GM19240 (cell line): Measurements from ENCODE around the gene NFKB1.

ENCODE experiments used
- DNase-seq: peaks from one replicate; pipeline ENCODE4 v3.0.0; 2011; ENCODE audit warnings: low spot score; ENCODE audit not compliant: insufficient read length

Gene NFKB1

DNA sequence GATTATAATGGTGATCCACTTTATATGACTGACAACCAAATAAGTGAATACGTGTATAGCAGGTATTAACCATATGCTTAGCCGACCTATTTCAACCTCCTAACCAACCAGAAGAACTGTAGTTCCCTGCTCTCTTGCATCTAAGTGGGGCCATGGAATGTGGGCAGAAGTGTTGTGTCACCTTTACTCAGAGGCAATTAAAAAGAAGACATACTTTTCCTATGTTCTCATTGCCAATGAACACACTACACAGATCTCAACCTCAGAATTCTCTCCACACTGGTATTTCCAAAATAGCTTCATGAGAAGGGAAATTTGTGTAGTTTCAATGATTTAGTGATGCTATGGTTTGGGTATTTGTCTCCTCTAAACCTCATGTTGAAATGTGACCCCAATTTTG, 3.2 kb upstream of the NFKB1 start:
- DNase-seq: no peak

DNA sequence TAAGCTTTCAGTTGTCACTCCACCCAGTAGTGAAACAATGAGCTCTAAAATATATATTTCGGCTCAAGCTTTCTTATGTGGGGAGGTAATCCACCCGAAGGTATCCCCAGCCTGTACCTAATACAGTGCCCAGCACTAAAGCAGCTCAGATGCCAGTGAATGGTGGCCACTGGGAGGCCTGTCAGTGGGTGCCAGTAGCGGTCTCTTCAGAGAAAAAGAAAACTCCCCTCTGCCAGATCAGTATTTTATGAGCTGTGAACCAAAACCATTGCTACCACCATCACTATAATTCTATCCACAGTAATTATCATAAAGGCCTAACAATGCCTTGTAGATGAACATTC, 835 bp upstream of the NFKB1 start:
- DNase-seq: no peak

DNA sequence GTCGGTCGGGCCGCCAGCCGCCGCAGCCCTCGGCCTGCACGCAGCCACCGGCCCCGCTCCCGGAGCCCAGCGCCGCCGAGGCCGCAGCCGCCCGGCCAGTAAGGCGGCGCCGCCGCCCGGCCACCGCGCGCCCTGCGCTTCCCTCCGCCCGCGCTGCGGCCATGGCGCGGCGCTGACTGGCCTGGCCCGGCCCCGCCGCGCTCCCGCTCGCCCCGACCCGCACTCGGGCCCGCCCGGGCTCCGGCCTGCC, 213 bp downstream of the NFKB1 start:
- no peak for DNase-seq

DNA sequence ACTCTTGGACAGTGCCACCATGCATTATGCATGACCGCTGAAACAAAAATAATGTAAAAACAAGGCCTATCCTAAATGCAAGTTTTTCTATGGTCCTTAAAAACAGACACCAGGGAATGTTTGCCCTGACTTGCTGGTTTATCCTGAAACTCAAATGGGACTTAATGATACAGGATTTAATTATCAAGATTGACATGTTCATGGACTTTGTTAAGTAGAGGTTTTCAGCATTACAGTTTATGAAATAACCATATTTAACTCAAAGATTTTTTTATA, 1.3 kb downstream of the NFKB1 start:
- DNase-seq: no peak

DNA sequence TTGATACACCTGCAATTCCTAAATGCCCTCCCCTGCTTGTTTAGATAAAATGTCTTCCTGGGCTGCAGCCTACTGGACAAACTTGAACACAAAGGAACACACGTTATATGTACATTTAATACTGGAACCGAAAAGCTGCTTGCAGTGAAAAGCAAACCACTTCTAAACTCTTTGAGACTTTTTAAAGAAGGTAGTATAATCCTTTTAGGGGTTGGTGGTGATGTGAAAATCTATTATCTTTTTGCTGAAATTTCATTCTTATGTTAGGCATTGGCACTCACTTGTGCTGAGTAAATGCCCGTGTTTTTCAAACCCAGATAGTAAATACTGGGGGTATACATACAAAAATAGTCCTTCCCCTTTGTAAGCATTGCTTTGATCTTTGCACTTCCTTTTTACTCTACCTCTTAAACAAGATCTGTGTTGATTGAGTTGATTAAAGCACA, 2.2 kb downstream of the NFKB1 start:
- no peak for DNase-seq

DNA sequence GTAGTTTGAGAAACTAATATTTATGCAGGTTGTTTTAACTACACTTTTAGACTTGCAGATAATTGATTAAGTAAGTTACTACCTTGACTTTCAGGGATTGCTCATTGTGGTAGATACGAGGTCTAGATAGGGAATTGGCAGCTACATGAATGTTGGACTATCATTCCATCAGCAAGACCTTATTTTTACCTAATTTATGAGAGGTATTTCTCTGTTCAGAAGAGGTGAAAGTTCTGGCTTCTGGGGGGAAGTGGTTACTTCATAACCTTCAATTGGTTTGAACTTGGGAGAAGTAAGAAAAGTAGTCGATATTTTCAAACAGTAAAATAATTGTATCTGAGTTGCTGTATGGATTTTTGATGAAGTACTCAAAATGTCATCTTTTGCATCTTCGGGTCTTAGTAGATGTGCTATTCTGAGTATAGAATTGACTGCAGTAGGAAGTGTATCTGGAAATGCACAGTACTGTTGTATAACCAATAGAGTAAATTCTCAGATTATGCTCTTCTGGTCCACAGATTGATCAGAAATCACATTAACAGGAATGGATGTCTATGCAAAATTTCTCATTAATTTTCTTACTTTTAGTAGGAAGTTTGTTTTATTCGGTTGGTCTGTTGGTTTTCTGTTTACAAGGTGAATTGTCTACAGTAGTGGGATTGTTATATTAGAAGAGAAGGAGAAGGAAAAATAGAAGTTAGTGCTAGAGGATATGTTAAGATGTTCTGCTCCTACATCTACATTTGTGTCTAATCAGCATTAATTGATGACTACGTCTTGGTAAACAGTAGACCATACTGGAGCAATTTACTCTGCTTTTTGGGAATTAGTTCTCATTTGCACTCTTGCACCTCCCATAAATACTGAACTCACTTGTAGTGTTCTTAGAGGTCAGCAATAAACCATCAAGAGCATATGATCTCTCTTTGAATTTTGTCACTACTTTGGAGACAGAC, 3.0 kb downstream of the NFKB1 start:
- DNase-seq: no peak

DNA sequence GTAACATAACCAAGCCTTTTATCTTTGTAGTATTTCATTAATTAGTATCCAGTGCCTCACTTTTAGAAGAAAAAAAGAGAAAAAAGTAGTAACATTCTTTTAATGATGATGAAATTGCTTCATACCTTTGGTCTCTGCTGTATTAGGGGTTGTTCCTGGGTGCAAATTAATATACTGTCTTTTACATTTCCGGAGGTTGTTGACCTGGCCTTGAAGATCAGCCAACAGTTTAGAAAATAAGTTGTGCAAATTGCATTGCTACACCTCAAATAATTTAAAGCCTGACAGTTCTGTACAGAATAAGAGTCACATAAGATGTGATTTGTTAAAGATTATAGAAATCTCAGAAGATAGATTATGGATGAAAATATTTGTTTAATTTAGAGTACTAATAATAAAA, 3.8 kb downstream of the NFKB1 start:
- no peak for DNase-seq

DNA sequence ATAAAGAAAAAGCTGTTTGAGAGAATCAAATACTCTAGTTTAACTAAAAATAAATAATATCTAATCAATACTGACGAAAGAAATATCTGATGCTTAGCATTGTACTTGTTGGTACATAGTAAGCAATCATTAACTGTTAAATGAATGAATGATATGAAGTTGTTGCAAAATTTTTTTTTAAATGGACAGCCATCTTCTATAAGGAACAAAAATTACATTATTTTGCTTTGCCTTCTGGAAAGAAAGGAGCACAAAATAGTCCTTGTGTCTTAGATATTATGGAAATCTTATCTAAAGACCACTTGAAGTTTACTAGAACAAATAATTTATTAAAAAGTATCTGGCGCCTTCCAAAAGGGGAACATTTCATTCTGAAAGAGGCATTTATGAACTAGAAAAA, 4.5 kb downstream of the NFKB1 start:
- DNase-seq: no peak

DNA sequence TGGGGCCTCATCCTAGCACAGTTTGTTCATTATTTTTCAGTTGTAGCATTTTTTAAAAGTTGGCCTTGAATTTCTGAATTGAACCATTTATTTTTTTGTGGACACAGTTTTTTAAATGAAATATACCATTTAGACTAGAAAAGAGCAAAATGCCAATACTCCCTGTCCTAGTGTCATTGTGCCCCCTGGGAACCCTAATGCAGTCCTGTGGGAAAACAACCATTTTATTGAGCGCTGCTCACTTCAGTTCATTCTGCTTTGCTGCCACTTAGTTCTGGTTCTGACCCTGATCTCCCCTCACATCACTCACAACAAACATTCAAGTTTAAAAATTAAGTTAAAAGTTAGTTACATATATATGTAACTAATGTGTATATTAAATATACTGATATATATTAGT, 5.4 kb downstream of the NFKB1 start:
- DNase-seq: no peak

DNA sequence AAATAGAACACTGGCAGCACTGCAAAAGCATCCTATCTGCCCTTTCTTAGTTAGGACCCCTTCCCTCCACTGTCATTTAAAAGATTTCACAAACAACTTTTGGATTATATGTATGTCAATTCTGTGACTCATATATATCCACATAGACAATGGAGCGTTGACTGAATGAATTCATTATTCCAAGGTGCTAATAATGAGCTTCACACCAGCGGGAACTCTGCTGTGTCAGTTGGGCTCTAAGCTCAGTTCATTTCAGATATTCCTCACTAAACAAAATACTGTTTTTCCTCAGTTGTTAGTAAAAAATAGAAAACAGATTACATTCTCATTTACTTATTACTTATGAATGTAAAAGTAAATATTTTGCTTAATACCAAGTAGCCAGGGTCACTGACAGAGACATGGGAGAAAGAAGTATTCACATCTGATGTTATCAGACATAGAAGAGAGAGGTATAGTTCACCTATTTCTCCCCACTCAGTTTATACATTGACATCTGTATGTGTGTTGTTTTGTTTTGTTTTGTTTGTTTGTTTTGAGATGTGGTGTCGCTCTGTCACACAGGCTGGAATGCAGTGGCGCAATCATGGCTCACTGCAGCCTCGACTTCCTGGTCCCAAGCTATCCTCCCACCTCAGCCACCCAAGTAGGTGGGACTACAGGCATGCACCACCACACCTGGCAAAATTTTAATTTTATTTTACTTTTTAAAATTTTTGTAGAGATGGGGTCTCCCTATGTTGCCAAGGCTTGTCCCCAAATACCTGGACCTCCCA, 10.9 kb downstream of the NFKB1 start:
- no peak for DNase-seq

DNA sequence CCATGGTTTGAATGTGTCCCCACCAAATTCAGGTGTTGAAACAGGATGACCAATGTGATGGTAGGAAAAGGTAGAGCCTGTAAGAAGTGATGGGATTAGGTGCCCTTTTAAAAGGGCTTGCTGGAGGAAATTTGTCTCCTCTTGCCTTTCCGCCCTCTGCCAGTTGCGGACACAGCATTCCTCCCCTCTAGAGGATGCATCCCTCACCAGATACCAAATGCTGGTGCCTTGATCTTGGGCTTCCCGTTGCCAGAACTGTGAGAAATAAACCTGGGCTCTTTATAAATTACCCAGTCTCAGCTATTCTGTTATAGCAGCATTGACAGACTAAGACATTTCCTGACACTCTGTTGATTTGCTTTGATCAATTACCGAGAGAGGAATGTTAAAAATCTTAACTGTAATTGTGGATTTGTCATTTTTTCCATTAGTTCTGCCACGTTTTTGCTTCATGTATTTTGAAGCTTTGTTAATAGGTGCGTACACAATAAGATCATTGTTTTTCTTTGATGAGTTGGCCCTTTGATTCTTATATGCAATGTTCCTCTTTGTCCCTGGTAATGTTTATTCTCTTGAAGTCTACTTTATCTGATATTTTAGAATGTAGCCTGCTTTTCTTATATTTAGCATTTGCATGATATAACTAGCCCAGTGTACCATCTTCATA, 13.3 kb downstream of the NFKB1 start:
- no peak for DNase-seq

DNA sequence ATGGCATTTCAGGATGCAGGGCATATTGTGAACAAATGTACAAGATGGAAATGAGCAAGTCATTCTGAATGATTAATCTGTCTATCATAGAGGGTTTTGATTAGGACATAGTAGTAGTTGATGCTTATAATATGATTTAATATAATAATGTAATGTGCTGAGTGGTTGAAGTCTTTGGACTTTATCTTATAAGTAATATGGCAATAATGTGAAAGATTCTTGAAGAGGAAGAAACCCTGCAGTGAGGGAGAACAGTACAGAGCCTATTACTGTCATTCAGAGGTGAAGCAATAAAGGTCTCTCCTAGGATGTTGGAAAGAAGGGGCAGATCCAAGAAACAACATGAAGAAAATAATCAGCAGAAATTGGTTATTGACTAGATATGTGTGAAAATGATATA, 16.6 kb downstream of the NFKB1 start:
- no peak for DNase-seq

DNA sequence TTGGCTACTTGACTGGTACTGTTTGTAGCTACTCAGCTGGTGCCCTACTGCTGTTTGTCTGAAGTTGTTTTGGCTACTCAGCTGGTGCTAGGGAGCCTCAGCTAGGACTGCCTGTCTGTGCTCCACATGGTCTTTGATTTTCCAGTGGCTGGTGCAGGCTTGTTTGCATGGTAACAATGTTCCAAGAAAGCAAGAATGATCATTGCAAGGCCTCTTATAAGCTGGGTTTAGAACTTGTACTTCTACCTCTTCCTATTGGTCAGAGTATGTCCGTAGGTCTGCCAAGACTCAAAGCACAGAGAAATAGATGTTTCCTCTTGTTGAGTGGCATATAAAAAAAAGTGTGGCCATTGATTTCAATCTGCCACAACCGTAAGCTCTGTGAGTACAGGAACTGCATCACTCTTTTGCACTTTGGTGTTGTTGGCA, 17.6 kb downstream of the NFKB1 start:
- DNase-seq: no peak

DNA sequence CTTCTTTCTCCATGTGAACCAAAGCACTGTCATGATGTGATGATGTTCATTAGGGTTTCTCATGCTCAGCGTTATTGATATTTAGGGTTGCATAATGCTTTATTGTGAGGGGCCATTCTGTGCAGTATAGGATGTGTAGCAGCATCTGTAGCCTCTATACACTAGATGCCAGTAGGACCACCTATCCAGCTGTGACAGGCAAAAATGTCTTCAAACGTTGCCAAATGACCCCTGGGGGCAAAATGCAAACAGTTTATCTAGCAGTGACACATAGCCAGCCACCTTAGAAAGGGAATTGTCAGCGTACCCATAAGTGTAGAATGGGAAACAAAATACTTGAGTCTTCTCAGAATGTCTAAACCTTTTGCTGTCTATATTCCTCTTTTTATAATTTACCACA, 18.8 kb downstream of the NFKB1 start:
- no peak for DNase-seq

DNA sequence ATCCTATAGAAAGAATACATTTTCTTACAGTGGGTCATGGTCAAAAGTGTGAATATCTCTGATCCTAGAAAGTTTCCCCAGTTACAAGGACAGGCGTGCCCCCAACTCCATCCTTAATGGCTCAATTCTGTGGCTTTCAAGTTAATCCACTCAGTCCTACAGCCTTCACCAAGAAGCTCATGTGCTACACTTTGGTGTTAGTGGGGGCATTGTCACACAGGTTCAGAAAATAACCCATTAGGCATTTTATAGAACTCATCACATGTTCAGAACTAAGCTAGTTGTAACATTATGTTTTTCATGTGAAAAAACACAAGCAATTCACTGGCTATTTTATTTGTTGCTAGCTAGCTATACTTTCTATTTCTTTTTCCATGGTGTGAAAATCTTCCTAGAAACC, 20.4 kb downstream of the NFKB1 start:
- DNase-seq: no peak

DNA sequence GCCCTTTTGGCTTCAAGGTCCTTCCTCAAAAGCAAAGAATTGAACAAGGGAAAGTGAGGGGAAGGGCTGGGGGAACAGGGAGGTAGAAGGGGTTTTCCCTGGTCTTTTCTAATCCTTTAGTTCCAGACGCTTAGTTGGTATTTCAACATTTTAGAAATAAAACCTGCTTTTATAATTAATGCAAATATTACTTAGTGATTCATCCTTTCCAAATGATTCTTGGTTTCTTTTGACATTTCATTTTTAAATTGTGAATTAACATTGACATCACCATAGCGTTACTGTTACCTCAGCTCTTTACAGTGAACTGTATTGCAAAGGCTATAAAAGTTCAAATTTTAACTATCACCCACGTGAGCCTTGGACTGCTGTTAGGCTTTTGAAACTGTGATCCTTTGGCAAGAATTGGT, 20.9 kb downstream of the NFKB1 start:
- DNase-seq: no peak

DNA sequence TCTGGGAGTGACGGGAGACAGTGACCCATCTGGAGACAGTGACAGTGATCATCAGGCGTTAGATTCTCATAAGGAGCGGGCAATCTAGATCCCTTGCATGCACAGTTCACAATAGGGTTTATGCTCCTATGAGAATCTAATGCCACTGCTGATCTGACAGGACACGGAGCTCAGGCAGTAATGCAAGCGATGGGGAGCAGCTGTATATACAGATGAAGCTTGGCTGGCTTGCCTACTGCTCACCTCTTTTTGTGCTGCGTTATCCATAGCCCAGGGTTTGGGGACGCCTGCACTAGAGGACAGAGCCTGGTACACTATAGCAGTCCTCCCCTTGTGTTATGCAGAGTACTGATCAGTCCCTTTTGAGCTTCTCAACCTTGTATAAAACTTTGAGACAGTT, 23.5 kb downstream of the NFKB1 start:
- no peak for DNase-seq

DNA sequence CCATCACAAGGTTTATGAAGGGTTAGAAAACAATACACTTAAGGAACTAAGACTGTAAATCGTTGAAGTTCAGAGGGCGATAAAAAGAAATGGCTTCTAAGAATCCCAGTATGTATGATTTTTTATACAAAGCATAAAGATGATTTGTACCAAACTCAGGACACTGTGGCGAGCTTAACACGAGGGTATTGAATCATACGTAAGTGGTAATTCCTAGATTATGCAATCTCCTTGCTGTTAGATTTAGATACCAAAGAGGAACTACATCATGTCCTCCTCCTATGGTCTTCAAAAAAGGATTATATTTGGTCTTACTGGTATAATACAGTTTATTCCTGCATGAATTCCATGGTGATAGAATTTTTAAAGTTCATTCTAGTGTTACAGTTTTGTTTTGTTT, 23.9 kb downstream of the NFKB1 start:
- no peak for DNase-seq

DNA sequence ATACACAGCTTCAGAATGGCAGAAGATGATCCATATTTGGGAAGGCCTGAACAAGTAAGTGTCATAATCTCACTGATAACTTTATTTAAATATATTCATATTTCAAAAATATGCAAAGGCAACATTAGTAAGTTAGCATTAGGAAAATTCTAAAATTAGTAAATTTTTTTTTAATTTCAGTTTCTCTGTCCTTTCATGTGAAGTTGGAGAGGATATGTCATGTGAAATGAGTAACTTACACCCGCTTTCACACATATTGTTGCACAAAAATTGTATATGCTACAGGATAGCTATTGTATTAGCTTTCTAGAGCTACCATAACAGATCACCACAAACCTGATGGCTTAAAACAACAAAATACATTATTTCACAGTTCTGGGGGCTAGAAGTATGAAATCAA, 24.3 kb downstream of the NFKB1 start:
- no peak for DNase-seq

DNA sequence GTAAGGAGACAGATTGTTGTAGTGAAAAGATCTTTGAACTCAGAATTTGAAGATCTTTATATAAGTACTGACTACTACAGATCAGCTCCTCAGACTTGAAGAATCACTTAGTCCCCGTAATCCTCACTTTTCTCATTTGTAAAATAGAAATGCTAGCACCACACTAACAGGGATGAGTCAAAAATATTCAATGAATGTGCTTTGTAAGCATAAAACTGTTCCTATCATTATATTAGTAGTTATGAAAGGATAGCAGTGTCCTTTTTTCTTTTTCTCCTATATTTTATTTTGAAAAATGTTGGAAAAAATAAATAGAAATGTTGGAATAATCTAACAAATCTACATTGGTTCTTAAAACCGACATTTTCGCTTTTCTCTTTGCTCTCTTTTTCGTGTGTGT, 25.4 kb downstream of the NFKB1 start:
- DNase-seq: no peak

DNA sequence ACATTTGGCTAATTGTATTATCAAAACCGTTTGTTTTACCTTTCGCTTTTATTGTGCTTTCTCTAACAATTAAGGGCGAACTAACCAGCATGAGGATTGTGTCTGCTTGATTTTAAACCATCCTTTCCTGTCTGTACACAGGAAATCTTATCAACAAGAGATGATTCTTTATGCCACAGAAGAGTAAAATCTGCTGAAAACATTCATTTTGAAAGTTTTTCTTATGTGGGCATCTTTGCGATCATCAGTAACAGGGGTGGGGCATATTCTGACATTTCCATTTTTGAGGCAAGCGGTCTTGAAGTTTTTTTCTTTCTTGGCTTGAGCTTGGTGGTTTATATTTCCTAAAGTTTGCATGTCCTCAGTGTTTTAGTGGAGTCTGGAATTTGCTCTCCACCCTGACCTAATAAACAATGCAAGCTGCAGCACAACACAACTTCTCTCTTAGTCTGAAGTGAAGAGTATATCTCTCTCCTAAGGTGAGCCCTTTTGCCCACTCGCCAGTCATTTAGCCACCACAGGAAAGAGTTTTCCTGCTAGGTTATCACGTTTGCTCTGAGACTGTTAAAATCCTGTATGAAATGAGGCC, 26.6 kb downstream of the NFKB1 start:
- no peak for DNase-seq

DNA sequence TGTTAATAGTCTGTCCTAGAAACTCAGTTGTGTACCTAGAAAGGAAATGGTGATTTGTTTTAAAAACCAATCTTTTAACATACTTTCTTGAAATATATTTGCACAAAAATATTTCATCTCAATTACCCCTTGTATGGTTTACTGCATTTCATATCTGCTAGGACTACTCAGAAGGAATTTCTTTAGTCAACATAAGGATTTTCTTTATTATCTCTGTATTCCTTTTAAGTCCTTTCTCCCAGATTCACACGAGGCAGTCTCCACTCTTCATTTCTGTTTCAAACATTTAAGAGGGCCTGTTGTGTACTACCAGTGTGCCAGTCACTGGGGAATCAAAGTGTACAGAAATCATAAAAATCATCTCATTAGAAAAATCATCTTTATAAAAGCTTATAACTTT, 28.8 kb downstream of the NFKB1 start:
- DNase-seq: no peak
